22Rv1 (cell line): Measurements from ENCODE around the gene CDC42.

Experiments
- ZFX ChIP-seq: fragments of 450-650 bp; IDR thresholded peaks from 2 replicates; pipeline ENCODE4 v1.6.1; 2017; ENCODE audit warnings: antibody characterized with exemption, borderline replicate concordance
- TF ChIP-seq, protein P1 (sequence below): fragments of 450-650 bp; IDR thresholded peaks from 2 replicates; pipeline ENCODE4 v1.5.1; 2017; ENCODE audit warnings: mild to moderate bottlenecking

DNA sequence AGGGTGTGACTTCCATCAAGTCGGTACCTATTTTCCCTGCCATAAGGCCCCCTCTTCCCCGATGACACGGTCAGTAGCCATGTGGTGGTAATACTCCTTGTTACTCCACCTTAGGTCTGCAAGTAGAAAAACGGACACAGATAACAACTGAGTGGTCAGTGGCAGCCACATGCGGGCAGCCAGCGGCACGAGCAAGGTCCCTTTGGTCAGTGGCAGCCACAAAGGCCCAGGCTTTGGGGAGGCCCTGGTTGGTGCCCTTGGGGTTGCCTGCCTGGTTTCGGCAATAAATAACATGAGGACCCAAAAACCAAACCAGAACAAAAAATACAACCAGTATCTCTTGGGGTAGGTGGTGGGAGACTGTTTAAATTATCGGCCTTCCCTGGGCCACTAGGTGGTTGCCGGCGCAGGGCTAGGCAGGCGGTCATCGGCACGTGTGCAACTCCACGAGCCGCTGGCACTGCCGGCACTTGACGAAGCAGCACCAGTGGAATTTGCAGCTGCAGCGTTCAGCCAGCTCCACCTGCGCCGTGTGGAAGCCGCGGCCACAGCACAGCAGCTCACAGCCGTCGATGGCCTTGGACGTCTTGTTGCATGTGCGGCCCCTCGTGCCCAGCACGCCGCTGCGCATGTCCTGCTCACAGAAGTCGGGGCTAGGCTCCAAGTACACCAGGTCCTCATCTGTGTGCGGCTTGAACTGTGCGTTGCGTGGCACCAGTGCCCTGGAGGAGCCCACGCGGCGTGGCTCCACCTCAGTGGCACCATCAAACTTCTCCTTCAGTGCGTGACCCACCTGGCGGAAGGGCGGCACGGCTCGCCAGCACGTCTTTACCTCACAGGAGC is 67.3 kb downstream of the CDC42 start:
- TF ChIP-seq, protein P1, sequence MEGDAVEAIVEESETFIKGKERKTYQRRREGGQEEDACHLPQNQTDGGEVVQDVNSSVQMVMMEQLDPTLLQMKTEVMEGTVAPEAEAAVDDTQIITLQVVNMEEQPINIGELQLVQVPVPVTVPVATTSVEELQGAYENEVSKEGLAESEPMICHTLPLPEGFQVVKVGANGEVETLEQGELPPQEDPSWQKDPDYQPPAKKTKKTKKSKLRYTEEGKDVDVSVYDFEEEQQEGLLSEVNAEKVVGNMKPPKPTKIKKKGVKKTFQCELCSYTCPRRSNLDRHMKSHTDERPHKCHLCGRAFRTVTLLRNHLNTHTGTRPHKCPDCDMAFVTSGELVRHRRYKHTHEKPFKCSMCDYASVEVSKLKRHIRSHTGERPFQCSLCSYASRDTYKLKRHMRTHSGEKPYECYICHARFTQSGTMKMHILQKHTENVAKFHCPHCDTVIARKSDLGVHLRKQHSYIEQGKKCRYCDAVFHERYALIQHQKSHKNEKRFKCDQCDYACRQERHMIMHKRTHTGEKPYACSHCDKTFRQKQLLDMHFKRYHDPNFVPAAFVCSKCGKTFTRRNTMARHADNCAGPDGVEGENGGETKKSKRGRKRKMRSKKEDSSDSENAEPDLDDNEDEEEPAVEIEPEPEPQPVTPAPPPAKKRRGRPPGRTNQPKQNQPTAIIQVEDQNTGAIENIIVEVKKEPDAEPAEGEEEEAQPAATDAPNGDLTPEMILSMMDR: no peak
- no peak for TF ChIP-seq ZFX
